GM19455 (cell line): ENCODE data around the gene RRBP1.
"Not testable (repeated sequence)": the region's sequence is repeated elsewhere in the genome, so short reads cannot be mapped to it uniquely, and the experiment has no call there.

Experiments
- ATAC-seq: cut with Tn5 transposase; IDR thresholded peaks from one replicate; pipeline ENCODE4 v1.9.1; 2021; ENCODE audit not compliant: unreplicated experiment

The RRBP1 gene

DNA sequence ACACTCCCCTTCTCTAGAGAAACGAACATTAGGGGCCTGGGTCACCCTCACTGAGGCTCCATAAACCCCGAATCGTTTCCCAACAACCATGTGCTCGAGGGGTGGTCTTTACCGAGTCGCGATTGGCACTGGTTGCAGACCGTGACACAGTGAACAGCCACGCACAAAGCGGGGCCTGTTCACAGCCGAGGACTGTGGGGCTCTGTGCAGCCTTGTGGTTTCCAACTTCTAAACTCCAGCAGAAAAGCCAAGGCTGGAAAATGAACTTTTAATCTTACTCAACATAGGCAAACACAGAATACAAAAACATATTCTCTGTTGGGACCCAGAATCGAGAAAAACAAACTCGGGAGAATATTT, 19.0 kb downstream of the RRBP1 start:
- no peak for ATAC-seq

DNA sequence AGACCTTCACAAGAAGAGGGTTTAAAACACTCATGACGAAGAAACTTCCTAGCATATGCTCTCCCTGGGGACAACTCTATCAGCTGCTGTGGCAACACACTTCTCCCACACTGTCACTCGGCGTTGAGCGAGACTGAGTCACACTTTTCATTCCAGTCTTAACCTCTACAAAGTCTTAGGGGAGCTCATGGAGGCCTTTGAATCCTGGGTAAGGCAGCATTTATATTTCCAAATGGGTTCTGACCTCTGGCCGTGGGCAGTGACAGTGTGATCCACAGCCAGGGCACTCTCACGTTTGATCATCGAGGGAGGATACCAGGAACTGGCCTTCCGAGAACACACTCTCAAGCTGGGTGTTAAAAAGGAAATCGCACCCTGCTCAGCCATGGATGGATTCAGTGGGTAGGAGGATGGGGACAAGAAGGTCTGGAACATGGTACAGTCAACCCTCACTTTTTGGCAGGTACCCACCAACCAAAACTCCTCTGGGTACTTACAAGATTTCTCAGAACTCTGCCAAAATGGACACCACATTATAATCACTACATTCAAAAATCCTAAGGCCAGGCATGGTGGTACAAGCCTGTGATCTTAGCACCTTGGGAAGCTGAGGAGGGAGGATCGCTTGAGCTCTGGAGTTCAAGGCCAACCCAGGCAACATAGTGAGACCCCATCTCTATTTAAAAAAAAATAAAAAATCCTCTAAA, 19.6 kb downstream of the RRBP1 start:
- ATAC-seq, result no peak

DNA sequence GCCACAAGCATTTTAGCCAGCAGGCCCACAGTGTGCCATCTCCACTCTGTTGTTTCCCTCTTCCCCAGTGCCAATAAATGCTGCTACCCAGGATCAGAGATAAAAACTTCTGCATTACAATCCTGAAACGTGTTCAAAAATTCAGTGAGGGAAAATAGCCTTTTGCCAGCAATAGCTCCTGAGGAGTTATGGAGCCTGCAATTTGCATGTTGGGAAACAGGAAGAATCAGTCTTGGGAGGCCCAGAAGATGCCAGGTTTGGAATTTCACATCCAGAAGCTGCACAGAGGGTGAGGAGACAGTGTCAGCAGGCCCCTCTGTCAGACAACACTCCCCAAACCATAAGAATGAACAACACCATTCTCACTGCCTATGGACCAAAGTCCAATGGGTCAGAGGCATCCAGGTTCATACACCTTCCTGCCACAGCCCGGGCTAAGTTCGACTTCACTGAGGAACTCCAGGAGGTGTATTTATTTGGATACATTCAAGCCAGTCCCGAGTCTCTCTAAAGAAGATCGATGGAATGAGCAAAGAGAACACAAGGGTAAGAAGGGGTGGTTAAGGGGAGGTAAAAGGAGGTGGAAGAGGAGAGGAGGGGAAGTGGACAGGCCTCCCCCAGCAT, 20.8 kb downstream of the RRBP1 start:
- no peak for ATAC-seq

- no peak for ATAC-seq
Measured at GRCh38 chr20:17660667-17661066, 21.4 kb downstream of the RRBP1 start.

DNA sequence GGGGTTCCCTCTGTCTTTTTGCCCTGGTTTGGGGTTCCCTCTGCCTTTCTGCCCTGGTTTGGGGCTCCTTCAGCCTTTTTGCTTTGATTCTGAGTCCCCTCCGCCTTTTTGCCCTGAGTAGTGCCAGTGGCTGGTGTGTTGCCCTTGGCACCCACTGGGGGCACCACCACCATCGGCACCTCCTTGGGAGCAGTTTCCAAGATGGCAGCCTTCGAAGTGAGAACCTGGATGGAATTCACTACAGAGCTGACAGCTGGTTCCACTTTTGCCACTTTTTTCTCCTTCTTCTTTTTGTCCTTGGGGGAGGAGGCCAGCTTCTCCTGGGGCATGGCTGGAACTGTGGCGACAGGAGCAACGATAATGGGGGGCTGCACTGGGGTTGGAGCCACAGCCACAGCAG, 22.2 kb downstream of the RRBP1 start:
- no peak for ATAC-seq

DNA sequence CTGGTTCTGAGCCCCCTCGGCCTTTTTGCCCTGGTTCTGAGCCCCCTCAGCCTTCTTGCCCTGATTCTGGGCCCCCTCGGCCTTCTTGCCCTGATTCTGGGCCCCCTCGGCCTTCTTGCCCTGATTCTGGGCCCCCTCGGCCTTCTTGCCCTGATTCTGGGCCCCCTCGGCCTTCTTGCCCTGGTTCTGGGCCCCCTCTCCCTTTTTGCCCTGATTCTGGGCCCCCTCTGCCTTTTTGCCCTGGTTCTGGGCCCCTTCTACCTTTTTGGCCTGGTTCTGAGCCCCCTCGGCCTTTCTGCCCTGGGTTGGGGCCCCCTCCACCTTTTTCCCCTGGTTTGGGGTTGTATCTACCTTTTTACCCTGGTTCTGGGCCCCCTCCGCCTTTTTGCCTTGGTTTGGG, 22.7 kb downstream of the RRBP1 start:
- ATAC-seq, result not testable (repeated sequence)

DNA sequence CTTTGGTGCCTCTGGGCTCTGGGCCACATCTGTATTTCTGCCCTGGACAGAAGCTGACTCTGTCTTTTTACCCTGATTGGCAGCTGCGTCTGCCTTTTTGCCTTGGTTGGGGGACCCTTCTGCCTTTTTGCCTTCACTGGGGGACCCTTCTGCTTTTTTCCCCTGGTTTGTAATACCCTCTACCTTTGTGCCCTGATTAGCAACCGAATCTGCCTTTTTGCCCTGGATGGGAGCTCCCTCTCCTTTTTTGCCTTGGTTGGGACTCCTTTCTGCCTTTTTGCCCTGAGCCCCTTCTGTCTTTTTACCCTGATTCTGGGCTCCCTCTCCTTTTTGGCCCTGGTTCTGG, 23.4 kb downstream of the RRBP1 start:
- no peak for ATAC-seq

DNA sequence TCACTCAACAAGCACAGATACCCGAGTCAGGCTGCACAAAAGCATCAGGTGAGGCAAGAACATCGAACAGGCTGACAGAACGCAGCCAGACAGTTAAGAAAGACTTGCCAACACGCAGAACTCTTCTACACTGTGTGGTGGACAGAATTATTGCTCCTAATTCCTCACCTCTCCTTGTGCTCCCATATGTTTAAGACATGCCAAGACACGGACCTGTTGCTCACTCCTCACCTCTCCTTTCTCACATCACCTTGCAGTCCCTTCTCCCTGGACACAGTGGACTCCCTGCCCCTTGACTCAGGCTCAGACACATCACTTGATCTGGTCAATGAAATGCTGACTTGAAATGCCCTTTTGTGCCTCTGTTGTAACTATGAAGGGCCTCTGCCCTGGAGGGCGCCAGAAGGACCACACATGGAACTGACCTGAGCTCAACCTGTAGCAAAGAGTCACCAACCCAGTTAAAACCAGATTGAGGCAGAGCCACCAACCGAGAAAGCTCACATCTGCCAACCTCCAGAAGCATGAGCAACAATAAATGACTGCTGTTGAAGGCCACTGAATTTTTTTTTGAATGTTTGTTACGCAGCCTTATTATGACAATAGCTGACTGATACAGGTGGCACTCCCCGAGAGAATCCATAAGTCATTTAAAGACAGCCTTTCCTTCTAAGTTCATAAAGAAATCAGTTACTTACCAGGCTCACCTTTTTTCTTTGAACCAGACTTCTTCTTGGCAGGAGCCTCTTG, 24.0 kb downstream of the RRBP1 start:
- no peak for ATAC-seq

- no peak for ATAC-seq
Measured at GRCh38 chr20:17657079-17657825, 24.8 kb downstream of the RRBP1 start.

DNA sequence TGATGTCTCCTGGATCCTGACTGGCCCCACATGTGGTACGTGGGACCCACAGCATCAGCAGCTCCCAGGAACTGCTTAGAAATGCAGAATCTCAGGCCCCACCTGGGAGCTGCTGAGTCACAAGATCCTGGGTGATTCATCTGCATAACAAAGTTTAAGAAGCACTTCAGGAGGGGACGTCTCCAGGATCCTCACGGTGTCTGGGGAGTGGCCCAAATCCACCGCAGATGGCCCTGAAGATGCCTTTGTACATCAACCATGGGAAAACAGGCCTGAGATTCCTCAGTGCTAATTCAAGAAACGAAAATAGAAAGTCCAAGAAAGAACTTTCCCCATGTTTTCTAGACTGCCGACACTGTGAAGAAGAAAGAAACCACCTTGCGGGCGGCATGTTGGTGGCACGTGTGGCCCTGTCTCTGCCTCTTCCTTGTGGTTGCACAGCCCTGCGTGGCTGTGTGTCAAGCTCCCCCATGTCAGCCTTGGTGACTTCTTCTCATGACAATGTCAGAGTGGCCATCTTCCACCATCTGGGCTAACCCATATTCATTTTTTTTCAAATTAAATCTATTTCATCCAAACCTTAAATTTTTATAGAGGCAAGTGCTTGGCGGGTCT, 26.1 kb downstream of the RRBP1 start:
- ATAC-seq, result no peak

DNA sequence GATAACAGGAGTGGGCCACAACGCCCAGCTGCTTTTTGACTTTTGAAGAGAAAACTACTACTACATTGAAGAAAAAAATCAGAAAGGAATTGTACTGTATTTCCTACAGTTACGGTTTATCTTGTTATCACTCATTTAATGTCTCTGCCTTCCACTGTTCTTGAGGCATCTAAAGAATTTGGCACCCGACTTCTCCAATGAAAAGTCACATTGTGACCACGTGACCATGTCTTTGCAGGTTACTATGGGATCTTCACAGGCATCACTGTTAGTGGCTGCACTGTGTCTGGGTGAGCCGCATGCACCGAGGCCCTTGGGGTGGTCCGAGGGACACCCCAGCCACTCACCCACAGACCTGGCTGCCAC, 26.8 kb downstream of the RRBP1 start:
- ATAC-seq, result no peak

GRCh38 chr20:17654649-17655285, 27.3 kb downstream of the RRBP1 start:
- no peak for ATAC-seq

DNA sequence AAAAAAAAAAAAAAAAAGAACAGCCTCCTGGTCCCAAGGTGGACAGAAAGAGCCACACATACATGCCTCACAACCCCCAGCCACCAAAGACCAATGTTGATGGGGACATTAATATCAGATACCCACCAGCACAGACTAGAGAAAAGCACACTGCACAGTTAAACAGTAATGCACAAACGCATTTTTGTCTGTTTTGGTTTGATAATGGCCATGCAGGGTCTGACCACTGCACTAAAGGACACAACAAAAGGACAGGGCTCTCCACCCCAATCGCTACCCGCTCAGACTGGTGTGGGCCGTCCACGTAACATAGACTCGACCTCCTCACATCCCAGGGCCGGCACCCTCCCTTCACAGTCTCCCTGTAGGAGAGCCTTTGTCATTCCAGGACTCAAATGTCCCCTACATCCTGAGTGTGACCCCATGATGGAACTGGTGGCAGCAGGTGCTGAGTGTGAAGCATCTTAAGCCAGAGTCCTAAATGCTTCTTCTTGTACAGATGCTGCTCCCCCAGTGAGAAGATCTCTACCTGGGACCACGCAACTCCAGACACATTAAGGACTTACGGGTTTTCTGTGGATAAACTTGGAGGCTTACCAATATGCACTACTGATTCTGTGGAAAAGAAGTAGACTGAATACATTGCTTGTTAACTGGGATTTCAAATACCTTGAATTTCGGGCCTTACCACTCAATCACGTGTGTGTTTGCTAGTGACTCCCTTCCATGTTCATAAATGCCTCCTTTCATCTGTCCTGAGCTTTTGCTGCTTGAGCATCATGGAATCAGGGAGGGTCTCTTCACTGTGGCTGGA, 28.0 kb downstream of the RRBP1 start:
- no peak for ATAC-seq

GRCh38 chr20:17652411-17652810, 29.6 kb downstream of the RRBP1 start:
- ATAC-seq, result no peak

DNA sequence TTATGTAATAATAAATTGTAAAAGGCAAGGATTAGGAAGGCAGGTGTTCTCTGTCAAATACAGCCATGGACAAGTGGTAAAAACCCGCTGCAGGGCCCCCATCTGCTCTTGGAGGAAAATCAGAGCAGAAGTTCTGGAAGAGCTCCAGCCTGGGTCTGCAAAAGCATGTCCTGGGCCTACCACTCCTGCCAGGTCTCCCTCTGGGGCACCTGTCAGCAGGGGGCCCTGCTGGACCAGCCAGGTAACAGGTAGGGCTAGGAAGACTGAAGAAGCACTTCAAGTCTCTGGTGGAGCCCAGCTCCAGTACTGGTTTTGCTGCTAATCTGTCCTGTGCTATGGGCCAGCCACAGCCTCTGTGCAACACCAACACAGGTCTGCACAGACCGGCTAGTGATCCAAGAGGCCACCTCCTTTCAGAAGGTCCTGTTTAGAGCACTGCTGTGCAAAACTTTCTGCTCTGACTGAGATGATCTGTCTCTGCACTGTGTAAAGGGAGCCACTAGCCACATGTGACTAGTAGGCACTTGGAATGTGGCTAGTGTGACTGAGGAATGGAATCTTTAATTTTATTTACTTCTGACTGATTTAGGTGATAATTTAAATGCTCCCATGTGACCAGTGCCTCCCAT, 30.2 kb downstream of the RRBP1 start:
- ATAC-seq, result no peak

DNA sequence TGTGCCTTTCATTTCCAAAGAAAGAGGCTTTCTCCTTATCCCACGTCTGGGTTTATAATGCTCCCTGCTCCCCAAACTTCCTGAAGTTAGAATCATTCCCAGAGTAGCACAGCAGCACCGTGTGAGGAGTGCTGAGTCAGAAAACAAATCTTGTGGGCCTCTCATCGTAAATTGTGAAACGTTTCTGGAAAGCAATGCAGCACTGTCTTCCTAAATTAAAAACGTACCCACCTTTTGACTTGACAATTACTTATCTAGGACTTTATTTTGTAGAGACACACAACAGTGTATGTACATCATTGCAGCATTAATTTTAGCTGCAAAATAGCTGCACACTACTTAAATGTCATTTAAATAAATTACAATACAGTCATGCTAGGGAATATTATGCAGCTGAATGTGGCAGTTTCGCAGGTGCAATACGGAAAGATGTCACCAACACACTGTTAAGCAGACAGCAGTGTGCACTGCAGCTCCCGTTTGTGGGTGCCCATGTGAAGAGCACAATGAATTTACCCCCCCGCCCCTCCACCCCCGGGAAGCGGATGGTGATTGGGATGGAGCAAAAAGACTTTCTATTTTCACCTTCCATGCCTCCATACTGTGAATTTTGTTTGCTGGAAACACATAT, 30.8 kb downstream of the RRBP1 start:
- ATAC-seq, result no peak

- no peak for ATAC-seq
Measured at GRCh38 chr20:17650301-17651128, 31.5 kb downstream of the RRBP1 start.
